HepG2 (cell line): Measurements from ENCODE around the gene GCH1. TPM values are rescaled to one million over a fixed set of nuclear protein-coding genes. Genes with fewer than 3 reads are reported as not detected.
A peak's percentile ranks its signal among the peaks of the same experiment; 100 is the strongest.
"Not testable (repeated sequence)": the region's sequence is repeated elsewhere in the genome, so short reads cannot be mapped to it uniquely, and the experiment has no call there.

ENCODE experiments used
- ATAC-seq: fragments of 200-7000 bp; cut with Tn5 transposase; 3 replicates; pipeline ENCODE4 v1.9.1; 2020; ENCODE audit warnings: mild to moderate bottlenecking, moderate library complexity
- BruUV-seq: library from RNA; stranded (reverse); fragments of 400-500 nt; replicated peaks from 2 replicates; lab custom pipeline; 2021; lab: Mats Ljungman, UMichigan
- CTCF ChIA-PET: fragments of 300-600 bp; formaldehyde crosslinking; extraction: SDS; loops from one replicate; lab custom pipeline; 2021; ENCODE audit warnings: low total read pairs, inconsistent platforms, low intra/inter-chr PET ratio; lab: Yijun Ruan, JAX
- POLR2A ChIA-PET: fragments of 350-600 bp; sonication (Branson Sonifier 250); formaldehyde crosslinking; loops from one replicate; lab custom pipeline; 2020; ENCODE audit warnings: antibody characterized with exemption, inconsistent platforms; lab: Yijun Ruan, JAX
- DNase-seq: peaks from one replicate; pipeline ENCODE4 v3.0.0-alpha.2; 2015; ENCODE audit warnings: low spot score
- FAIRE-seq: peaks from 3 replicates; lab custom pipeline; 2011; peaks lifted over from hg19 to GRCh38; lab: Jason Lieb, UNC
- H2AFZ ChIP-seq: one replicate; pipeline ENCODE4 v1.6.1; 2011; ENCODE audit warnings: low read length, inconsistent platforms
- H3K27ac ChIP-seq: fragments of 300-600 bp; 3 replicates; pipeline ENCODE4 v1.8.0; 2011; ENCODE audit warnings: mixed run types, mild to moderate bottlenecking, mixed read lengths, low read length, inconsistent platforms; ENCODE audit not compliant: insufficient read depth; ENCODE audit errors: extremely low read length
- H3K27me3 ChIP-seq, 2 experiments: fragments of 200-600 bp in 1 of 2; 2 replicates in 1 of 2; 3 replicates in 1 of 2; pipeline versions ENCODE4 v1.6.0 to v1.8.0; 2011; ENCODE audit warnings: low read length in 2 of 2, mild to moderate bottlenecking in 2 of 2, moderate library complexity in 2 of 2, inconsistent platforms in 1 of 2; ENCODE audit not compliant: insufficient read depth in 2 of 2, control insufficient read depth in 1 of 2
- H3K36me3 ChIP-seq, 2 experiments: fragments of 200-600 bp in 1 of 2; replicated peaks in 1 of 2; 2 replicates in 1 of 2; 3 replicates in 1 of 2; pipeline versions ENCODE4 v1.5.1 to v1.8.0; 2011; ENCODE audit warnings: low read length in 2 of 2, inconsistent platforms in 1 of 2; ENCODE audit not compliant: insufficient read depth in 2 of 2, control insufficient read depth in 1 of 2
- H3K4me1 ChIP-seq: 2 replicates; pipeline ENCODE4 v1.5.1; 2012; ENCODE audit warnings: low read length, inconsistent platforms; ENCODE audit not compliant: insufficient read depth
- H3K4me2 ChIP-seq: 2 replicates; pipeline ENCODE4 v1.6.0; 2011; ENCODE audit warnings: low read depth, low read length, inconsistent platforms
- H3K4me3 ChIP-seq, 3 experiments: fragments of 200-600 bp in 1 of 3; sonication (generic), shearing (Covaris generic) in 1 of 3; replicated peaks in 1 of 3; 2 replicates each; pipeline ENCODE4 v1.5.1; 2011 to 2016; ENCODE audit warnings: low read length in 3 of 3, inconsistent platforms in 2 of 3, low read depth in 2 of 3, mild to moderate bottlenecking in 2 of 3, control low read depth in 1 of 3, mixed read lengths in 1 of 3; ENCODE audit not compliant: insufficient read depth in 1 of 3
- H3K79me2 ChIP-seq: one replicate; pipeline ENCODE4 v1.6.1; 2011; ENCODE audit warnings: low read length, inconsistent platforms; ENCODE audit not compliant: insufficient read depth
- H3K9ac ChIP-seq: 2 replicates; pipeline ENCODE4 v1.6.0; 2011; ENCODE audit warnings: mild to moderate bottlenecking, low read depth, low read length, inconsistent platforms; ENCODE audit not compliant: insufficient read depth
- H3K9me3 ChIP-seq: 2 replicates; pipeline ENCODE4 v1.5.1; 2012; ENCODE audit warnings: mild to moderate bottlenecking, low read length
- H4K20me1 ChIP-seq: 2 replicates; pipeline ENCODE4 v1.6.0; 2011; ENCODE audit warnings: inconsistent platforms, mild to moderate bottlenecking, low read length, moderate library complexity; ENCODE audit not compliant: insufficient read depth
- ATF5 ChIP-seq: sonication (generic); formaldehyde crosslinking; IDR thresholded peaks from 2 replicates; pipeline ENCODE4 v1.4.0; 2020; ENCODE audit warnings: mild to moderate bottlenecking, low read depth, missing genetic modification reagents
- FOXA1 ChIP-seq, 2 experiments: fragments of 450-650 bp in 1 of 2; sonication (generic) in 1 of 2; formaldehyde crosslinking in 1 of 2; IDR thresholded peaks; 2 replicates each; pipeline versions ENCODE4 v1.4.0 to v1.6.1; 2016 to 2020; ENCODE audit warnings: missing genetic modification reagents in 1 of 2
- ZEB1 ChIP-seq: IDR thresholded peaks from 2 replicates; pipeline ENCODE4 v1.6.1; 2012; ENCODE audit warnings: mild to moderate bottlenecking, low read depth, inconsistent platforms; ENCODE audit not compliant: insufficient replicate concordance
- ZNF121 ChIP-seq: sonication (generic); formaldehyde crosslinking; IDR thresholded peaks from 2 replicates; pipeline ENCODE4 v1.5.0; 2020; ENCODE audit warnings: mild to moderate bottlenecking, missing genetic modification reagents
- ZNF770 ChIP-seq: sonication (generic); formaldehyde crosslinking; IDR thresholded peaks from 2 replicates; pipeline ENCODE4 v1.5.0; 2020; ENCODE audit warnings: mild to moderate bottlenecking, missing genetic modification reagents
- ZNF891 ChIP-seq: sonication (generic); formaldehyde crosslinking; IDR thresholded peaks from 2 replicates; pipeline ENCODE4 v1.5.0; 2020; ENCODE audit warnings: mild to moderate bottlenecking, missing genetic modification reagents
- WGBS: methylation state at CpG from one replicate; pipeline ENCODE4 v1.1.6; 2017; ENCODE audit warnings: low lambda C conversion rate; 5-methylcytosine and 5-hydroxymethylcytosine counted together
- in situ Hi-C: cut with HindIII; loops from 2 replicates; pipeline ENCODE4 v1.10.0; 2017; ENCODE audit warnings: low pct_unique_long_range_greater_than_20kb; ENCODE audit not compliant: extremely low pct_ligation_motif_present
- intact Hi-C: fragments of 100-400 bp; cut with micrococcal nuclease; formaldehyde crosslinking; loops from one replicate; pipeline ENCODE4 v1.10.0; 2022; ENCODE audit not compliant: unreplicated experiment
- polyA plus RNA-seq, 8 experiments: library from polyadenylated mRNA; depleted of rRNA in 3 of 8; stranded (reverse) in 7 of 8; unstranded in 1 of 8; fragments of >200 nt; fragmentation: Illumina TruSeq in 4 of 8; extraction: Trizol in 4 of 8; gene quantifications; 2 replicates each; pipeline versions ENCODE4 v1.2.1 to v1.2.3, GENCODE V29; 2011 to 2016; ENCODE audit warnings: low read depth in 4 of 8, missing spikeins in 1 of 8, mixed read lengths in 1 of 8; ENCODE audit not compliant: insufficient read depth in 1 of 8
- total RNA-seq, 5 experiments: library from RNA; depleted of rRNA; stranded (reverse); fragments of >200 nt; fragmentation: Illumina TruSeq; extraction: Trizol; gene quantifications; 2 replicates each; pipeline ENCODE4 v1.2.3, GENCODE V29; 2016; ENCODE audit warnings: low read depth in 1 of 5

Gene GCH1
- total and polyA plus RNA-seq, 2 of the 13 experiments (the other 11 are each of a cell fraction or from before 2014, with no cell fraction given): 15.0 to 25.2 TPM

GRCh38 chr14:54877015-54877702 lies 25.5 kb downstream of the GCH1 start:
- no peaks in the 10 kb centered on the region for H4K20me1 ChIP-seq
- H3K27ac ChIP-seq: no peak overlapping the region
- no peak overlapping the region for H3K4me3 ChIP-seq
- no peak overlapping the region for H3K4me2 ChIP-seq
- BruUV-seq: no TSS peak
- no peak overlapping the region for H2AFZ ChIP-seq
- no peaks in the 10 kb centered on the region for H3K27me3 ChIP-seq
- H3K36me3 ChIP-seq: no peaks in the 10 kb centered on the region; a peak in 1 of 5 replicates
- ATAC-seq: no peak
- no peak overlapping the region for H3K9ac ChIP-seq
- CTCF ChIA-PET: no interaction called here
- 93% methylated on average over 5 of the region's 5 CpGs for WGBS
- TF ChIP-seq ZNF770 (CRISPR knock-in tag) (peak; percentile 66), ZNF891 (CRISPR knock-in tag) (no peak), ATF5 (CRISPR knock-in tag) (no peak), FOXA1 (IDR thresholded peaks at IDR 0.05) (no peak), FOXA1 (CRISPR knock-in tag; IDR thresholded peaks at IDR 0.05) (no peak), ZEB1 (no peak), ZNF121 (0 out of 2 replicates have a peak, but pooled peaks have one; percentile 22)
- TF ChIP-seq, all 625 proteins: peak for 2
- FAIRE-seq (no peak), DNase-seq (no peak)
- Histone ChIP-seq H3K9me3 (no peaks in the 10 kb centered on the region), H3K4me1 (peaks cover 27% of the 10 kb centered on the region), H3K79me2 (peaks cover 6% of the 10 kb centered on the region)
- in situ Hi-C loops (no loop called here), intact Hi-C loops (no loop called here)
- POLR2A ChIA-PET: no interaction called here

- intact Hi-C loops, POLR2A ChIA-PET: not testable (repeated sequence)
Measured at GRCh38 chr14:54875648-54876047, 27.0 kb downstream of the GCH1 start.

More at GRCh38 chr14:54875648-54876047, 27.0 kb downstream of the GCH1 start:
- DNase-seq, ATAC-seq, H3K79me2 ChIP-seq, H3K9ac ChIP-seq, H3K27me3 ChIP-seq, H4K20me1 ChIP-seq, H3K36me3 ChIP-seq, FAIRE-seq, H3K27ac ChIP-seq, H3K4me2 ChIP-seq, in situ Hi-C loops, H3K4me3 ChIP-seq, H2AFZ ChIP-seq, H3K9me3 ChIP-seq, BruUV-seq, CTCF ChIA-PET: not testable (repeated sequence)
- 95% methylated on average over 2 of the region's 2 CpGs for WGBS
- peaks cover 16% of the 10 kb centered on the region; the same call in 1 of the 2 replicates for H3K4me1 ChIP-seq
